Measurements from ENCODE around the gene AXL. TPM values are rescaled to one million over a fixed set of nuclear protein-coding genes. Genes with fewer than 3 reads are reported as not detected.

Gene AXL
- total and polyA plus RNA-seq, 2 of the 13 experiments (the other 11 are each of a cell fraction or from before 2014, with no cell fraction given) = 0.71 to 5.9 TPM

DNA sequence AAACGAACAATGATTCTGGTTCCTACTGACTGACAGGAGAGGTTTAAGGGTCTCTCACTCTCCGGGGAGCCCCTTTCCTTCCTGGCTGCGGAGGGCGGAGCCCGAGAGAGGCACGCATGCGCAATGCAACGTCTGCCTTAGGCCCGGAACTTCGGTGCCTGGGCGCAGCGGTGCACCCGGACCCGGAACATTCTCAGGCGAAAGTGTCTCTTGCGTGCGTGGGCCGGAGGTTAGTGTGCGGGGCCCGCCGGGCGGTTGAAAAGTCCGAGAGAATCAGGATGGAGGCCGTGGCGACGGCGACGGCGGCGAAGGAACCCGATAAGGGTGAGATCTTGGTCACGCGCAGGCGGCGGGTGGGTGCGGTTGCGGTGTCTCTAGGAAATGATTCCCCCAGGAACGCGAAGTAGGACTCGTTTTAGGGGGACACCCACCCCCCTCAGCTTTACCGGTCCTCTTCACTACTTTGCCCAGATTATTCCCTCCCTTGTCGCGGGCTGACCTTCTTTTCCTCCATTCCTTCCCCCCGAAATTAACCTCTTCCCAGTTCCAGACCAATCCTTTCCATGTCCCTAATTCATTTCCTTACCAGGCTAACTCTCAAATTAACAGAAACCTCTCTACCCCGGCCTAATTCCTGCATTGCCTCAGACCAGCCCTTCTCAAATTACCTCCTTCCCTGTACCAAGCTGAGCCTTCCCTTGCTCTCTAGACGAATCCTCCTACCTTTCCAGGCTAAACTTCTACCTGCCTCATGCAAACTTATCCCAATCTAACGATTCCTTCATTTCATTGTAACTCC lies 91.2 kb downstream of the AXL start, which contains the start of gene CCDC97 (continued):
- TF ChIP-seq, protein P1, sequence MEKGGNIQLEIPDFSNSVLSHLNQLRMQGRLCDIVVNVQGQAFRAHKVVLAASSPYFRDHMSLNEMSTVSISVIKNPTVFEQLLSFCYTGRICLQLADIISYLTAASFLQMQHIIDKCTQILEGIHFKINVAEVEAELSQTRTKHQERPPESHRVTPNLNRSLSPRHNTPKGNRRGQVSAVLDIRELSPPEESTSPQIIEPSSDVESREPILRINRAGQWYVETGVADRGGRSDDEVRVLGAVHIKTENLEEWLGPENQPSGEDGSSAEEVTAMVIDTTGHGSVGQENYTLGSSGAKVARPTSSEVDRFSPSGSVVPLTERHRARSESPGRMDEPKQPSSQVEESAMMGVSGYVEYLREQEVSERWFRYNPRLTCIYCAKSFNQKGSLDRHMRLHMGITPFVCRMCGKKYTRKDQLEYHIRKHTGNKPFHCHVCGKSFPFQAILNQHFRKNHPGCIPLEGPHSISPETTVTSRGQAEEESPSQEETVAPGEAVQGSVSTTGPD (CRISPR knock-in tag; IDR thresholded peaks at IDR 0.05) = no peak
- TF ChIP-seq ZNF18 (CRISPR knock-in tag; IDR thresholded peaks at IDR 0.05; ENCODE audit: insufficient replicate concordance) = no peak
- TF ChIP-seq MIXL1 (CRISPR knock-in tag; IDR thresholded peaks at IDR 0.05) = peak; percentile 48; the same call in 1 of the 2 replicates
- no peak for TF ChIP-seq TCF7 (IDR thresholded peaks at IDR 0.05; ENCODE audit: low read depth)
- TF ChIP-seq, protein P2, sequence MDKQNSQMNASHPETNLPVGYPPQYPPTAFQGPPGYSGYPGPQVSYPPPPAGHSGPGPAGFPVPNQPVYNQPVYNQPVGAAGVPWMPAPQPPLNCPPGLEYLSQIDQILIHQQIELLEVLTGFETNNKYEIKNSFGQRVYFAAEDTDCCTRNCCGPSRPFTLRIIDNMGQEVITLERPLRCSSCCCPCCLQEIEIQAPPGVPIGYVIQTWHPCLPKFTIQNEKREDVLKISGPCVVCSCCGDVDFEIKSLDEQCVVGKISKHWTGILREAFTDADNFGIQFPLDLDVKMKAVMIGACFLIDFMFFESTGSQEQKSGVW (CRISPR knock-in tag; IDR thresholded peaks at IDR 0.05; ENCODE audit: borderline replicate concordance) = no peak
- TF ChIP-seq POLR2A (IDR thresholded peaks at IDR 0.05; ENCODE audit: insufficient read depth in 1 of 2, low read depth in 2 of 2, low read length in 2 of 2) = peak; percentile 74 to 78
- peak; percentile 53 for TF ChIP-seq CBX1 (IDR thresholded peaks at IDR 0.05; ENCODE audit: low read depth)
- TF ChIP-seq AHR (CRISPR knock-in tag; IDR thresholded peaks at IDR 0.05) = peak; percentile 97
- TF ChIP-seq MAFF (IDR thresholded peaks at IDR 0.05; ENCODE audit: low read depth, low read length) = no peak
- no peak for TF ChIP-seq ZNF383 (CRISPR knock-in tag; IDR thresholded peaks at IDR 0.05; ENCODE audit: borderline replicate concordance)
- 0 out of 2 replicates have a peak, but pooled peaks have one; percentile 30 for TF ChIP-seq ZNF44 (CRISPR knock-in tag; IDR thresholded peaks at IDR 0.05)
- 0 out of 2 replicates have a peak, but pooled peaks have one; percentile 48 for TF ChIP-seq ZFP90 (CRISPR knock-in tag; IDR thresholded peaks at IDR 0.05; ENCODE audit: borderline replicate concordance)
- TF ChIP-seq FOXP4 (CRISPR knock-in tag; IDR thresholded peaks at IDR 0.05) = peak; percentile 66
- TF ChIP-seq ZNF33B (CRISPR knock-in tag; IDR thresholded peaks at IDR 0.05) = 0 out of 2 replicates have a peak, but pooled peaks have one; percentile 20
- TF ChIP-seq ZNF510 (CRISPR knock-in tag; IDR thresholded peaks at IDR 0.05; ENCODE audit: low read depth) = no peak; the same call in 1 of the 2 replicates
- TF ChIP-seq ZKSCAN8 (CRISPR knock-in tag; IDR thresholded peaks at IDR 0.05; ENCODE audit: borderline replicate concordance) = no peak; the same call in 1 of the 2 replicates
- TF ChIP-seq EP300 (IDR thresholded peaks at IDR 0.05; ENCODE audit: low read depth in 2 of 2, low read length in 2 of 2) = peak in 1 of 2 experiments; percentile 37; a peak in 1 of 4 replicates
- TF ChIP-seq EP300 (CRISPR knock-in tag; IDR thresholded peaks at IDR 0.05; ENCODE audit: borderline replicate concordance) = 0 out of 2 replicates have a peak, but pooled peaks have one; percentile 18
- TF ChIP-seq UBTF (CRISPR knock-in tag; IDR thresholded peaks at IDR 0.05) = peak; percentile 89
- TF ChIP-seq ZFY (CRISPR knock-in tag; IDR thresholded peaks at IDR 0.05) = peak; percentile 93
- TF ChIP-seq PCBP1 (IDR thresholded peaks at IDR 0.05; ENCODE audit: borderline replicate concordance, low read depth, low read length) = peak; percentile 89; the same call in 1 of the 2 replicates

Data from HepG2 (cell line).